ENCODE results near the gene TPD52L2.

TPD52L2 gene

GRCh38 chr20:63931735-63932134 is 66.7 kb downstream of the TPD52L2 start:
- Histone ChIP-seq H3K4me2 (ENCODE audit: low read depth, low read length, poor library complexity, severe bottlenecking) (no peak overlapping the region), H3K27me3 (ENCODE audit: insufficient read depth, low read length, poor library complexity, severe bottlenecking) (no peaks in the 10 kb centered on the region), H3K9me2 (replicated peaks; ENCODE audit: low read depth, low read length) (no peaks in the 10 kb centered on the region), H3K9me3 (ENCODE audit: insufficient read depth, low read depth, low read length) (no peaks in the 10 kb centered on the region), H2AFZ (ENCODE audit: low read length) (no peak overlapping the region), H3K4me3 (ENCODE audit: low read length, poor library complexity, severe bottlenecking) (no peak overlapping the region), H4K20me1 (ENCODE audit: insufficient read depth, low read length, poor library complexity, severe bottlenecking) (peaks cover 9% of the 10 kb centered on the region), H3K36me3 (ENCODE audit: insufficient read depth, low read length) (peaks cover 80% of the 10 kb centered on the region; the same call in 1 of the 2 replicates), H3K79me2 (ENCODE audit: insufficient read depth, low read length) (no peaks in the 10 kb centered on the region), H3K4me1 (ENCODE audit: insufficient read depth, low read length, poor library complexity, severe bottlenecking) (no peaks in the 10 kb centered on the region), H3F3A (ENCODE audit: low read depth) (no peaks in the 10 kb centered on the region), H3K9ac (ENCODE audit: low read depth, low read length, poor library complexity, severe bottlenecking) (no peak overlapping the region)
- no peak for TF ChIP-seq EZH2phosphoT487 (IDR thresholded peaks at IDR 0.05; ENCODE audit: borderline replicate concordance)
- TF ChIP-seq, protein P1, sequence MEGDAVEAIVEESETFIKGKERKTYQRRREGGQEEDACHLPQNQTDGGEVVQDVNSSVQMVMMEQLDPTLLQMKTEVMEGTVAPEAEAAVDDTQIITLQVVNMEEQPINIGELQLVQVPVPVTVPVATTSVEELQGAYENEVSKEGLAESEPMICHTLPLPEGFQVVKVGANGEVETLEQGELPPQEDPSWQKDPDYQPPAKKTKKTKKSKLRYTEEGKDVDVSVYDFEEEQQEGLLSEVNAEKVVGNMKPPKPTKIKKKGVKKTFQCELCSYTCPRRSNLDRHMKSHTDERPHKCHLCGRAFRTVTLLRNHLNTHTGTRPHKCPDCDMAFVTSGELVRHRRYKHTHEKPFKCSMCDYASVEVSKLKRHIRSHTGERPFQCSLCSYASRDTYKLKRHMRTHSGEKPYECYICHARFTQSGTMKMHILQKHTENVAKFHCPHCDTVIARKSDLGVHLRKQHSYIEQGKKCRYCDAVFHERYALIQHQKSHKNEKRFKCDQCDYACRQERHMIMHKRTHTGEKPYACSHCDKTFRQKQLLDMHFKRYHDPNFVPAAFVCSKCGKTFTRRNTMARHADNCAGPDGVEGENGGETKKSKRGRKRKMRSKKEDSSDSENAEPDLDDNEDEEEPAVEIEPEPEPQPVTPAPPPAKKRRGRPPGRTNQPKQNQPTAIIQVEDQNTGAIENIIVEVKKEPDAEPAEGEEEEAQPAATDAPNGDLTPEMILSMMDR (conservative IDR thresholded peaks at IDR 0.05; ENCODE audit: low read length) = no peak

DNA sequence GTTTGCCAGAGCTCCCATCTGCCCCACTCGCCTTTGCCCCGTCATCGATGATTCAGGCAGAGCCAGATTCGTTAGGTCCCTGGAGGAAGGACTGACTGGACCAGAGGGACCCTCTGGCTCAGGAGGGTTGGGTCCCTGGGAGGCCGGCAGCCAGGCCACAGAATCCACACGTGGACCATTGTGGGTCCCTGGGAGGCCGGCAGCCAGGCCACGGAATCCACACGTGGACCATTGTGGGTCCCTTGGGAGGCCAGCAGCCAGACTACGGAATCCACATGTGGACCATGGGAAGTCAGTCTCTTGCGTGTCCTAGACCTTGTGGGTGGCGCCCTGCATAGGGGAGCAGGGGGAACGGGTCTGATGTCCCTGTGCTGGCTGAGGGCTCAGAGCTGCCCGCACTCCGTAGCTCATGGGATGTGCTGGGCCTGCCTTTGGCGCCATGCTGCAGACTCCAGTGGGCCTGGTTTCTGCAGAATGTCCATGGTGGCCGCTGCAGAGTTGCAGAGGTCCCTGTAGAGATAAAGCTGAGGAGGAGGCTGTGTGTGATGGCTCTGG is 67.6 kb downstream of the TPD52L2 start:
- Histone ChIP-seq H3K9me2 (replicated peaks; ENCODE audit: low read depth, low read length) (no peaks in the 10 kb centered on the region), H3K79me2 (ENCODE audit: insufficient read depth, low read length) (no peaks in the 10 kb centered on the region), H3K36me3 (ENCODE audit: insufficient read depth, low read length) (peaks cover 78% of the 10 kb centered on the region; the same call in 1 of the 2 replicates), H3K4me2 (ENCODE audit: low read depth, low read length, poor library complexity, severe bottlenecking) (no peak overlapping the region), H3K9me3 (ENCODE audit: insufficient read depth, low read depth, low read length) (no peaks in the 10 kb centered on the region), H3K27me3 (ENCODE audit: insufficient read depth, low read length, poor library complexity, severe bottlenecking) (no peaks in the 10 kb centered on the region), H3K4me3 (ENCODE audit: low read length, poor library complexity, severe bottlenecking) (no peak overlapping the region), H2AFZ (ENCODE audit: low read length) (no peak overlapping the region), H3F3A (ENCODE audit: low read depth) (no peaks in the 10 kb centered on the region; the same call in 1 of the 2 replicates), H4K20me1 (ENCODE audit: insufficient read depth, low read length, poor library complexity, severe bottlenecking) (peaks cover 9% of the 10 kb centered on the region), H3K9ac (ENCODE audit: low read depth, low read length, poor library complexity, severe bottlenecking) (no peak overlapping the region), H3K4me1 (ENCODE audit: insufficient read depth, low read length, poor library complexity, severe bottlenecking) (no peaks in the 10 kb centered on the region)
- no peak for TF ChIP-seq EZH2phosphoT487 (IDR thresholded peaks at IDR 0.05; ENCODE audit: borderline replicate concordance)
- TF ChIP-seq, protein P1 (conservative IDR thresholded peaks at IDR 0.05; ENCODE audit: low read length) = no peak

- H2AFZ ChIP-seq (ENCODE audit: low read length) = no peak overlapping the region
- no peak overlapping the region for H3K9ac ChIP-seq (ENCODE audit: low read depth, low read length, poor library complexity, severe bottlenecking)
- H3K9me2 ChIP-seq (replicated peaks; ENCODE audit: low read depth, low read length) = no peaks in the 10 kb centered on the region
- H3K4me3 ChIP-seq (ENCODE audit: low read length, poor library complexity, severe bottlenecking) = no peak overlapping the region
- no peaks in the 10 kb centered on the region for H3K4me1 ChIP-seq (ENCODE audit: insufficient read depth, low read length, poor library complexity, severe bottlenecking)
- no peaks in the 10 kb centered on the region for H3K9me3 ChIP-seq (ENCODE audit: insufficient read depth, low read depth, low read length)
- no peaks in the 10 kb centered on the region for H3K79me2 ChIP-seq (ENCODE audit: insufficient read depth, low read length)
- H3K27me3 ChIP-seq (ENCODE audit: insufficient read depth, low read length, poor library complexity, severe bottlenecking) = no peaks in the 10 kb centered on the region
- H3K36me3 ChIP-seq (ENCODE audit: insufficient read depth, low read length) = peaks cover 70% of the 10 kb centered on the region; the same call in 1 of the 2 replicates
- H4K20me1 ChIP-seq (ENCODE audit: insufficient read depth, low read length, poor library complexity, severe bottlenecking) = peaks cover 4% of the 10 kb centered on the region
- TF ChIP-seq, protein P1 (conservative IDR thresholded peaks at IDR 0.05; ENCODE audit: low read length) = no peak
- no peak for TF ChIP-seq EZH2phosphoT487 (IDR thresholded peaks at IDR 0.05; ENCODE audit: borderline replicate concordance)
- no peak overlapping the region for H3K4me2 ChIP-seq (ENCODE audit: low read depth, low read length, poor library complexity, severe bottlenecking)
- no peaks in the 10 kb centered on the region; the same call in 1 of the 2 replicates for H3F3A ChIP-seq (ENCODE audit: low read depth)
Observed at GRCh38 chr20:63933646-63934045, 68.6 kb downstream of the TPD52L2 start.

Measured in Loucy (cell line).